HG03442 (cell line): Measurements from ENCODE around the gene PIGH.
"Not testable (repeated sequence)": the region's sequence is repeated elsewhere in the genome, so short reads cannot be mapped to it uniquely, and the experiment has no call there.

ENCODE experiments used
- ATAC-seq: cut with Tn5 transposase; IDR thresholded peaks from one replicate; pipeline ENCODE4 v1.9.1; 2021; ENCODE audit warnings: mild to moderate bottlenecking, moderate library complexity; ENCODE audit not compliant: unreplicated experiment

PIGH gene

DNA sequence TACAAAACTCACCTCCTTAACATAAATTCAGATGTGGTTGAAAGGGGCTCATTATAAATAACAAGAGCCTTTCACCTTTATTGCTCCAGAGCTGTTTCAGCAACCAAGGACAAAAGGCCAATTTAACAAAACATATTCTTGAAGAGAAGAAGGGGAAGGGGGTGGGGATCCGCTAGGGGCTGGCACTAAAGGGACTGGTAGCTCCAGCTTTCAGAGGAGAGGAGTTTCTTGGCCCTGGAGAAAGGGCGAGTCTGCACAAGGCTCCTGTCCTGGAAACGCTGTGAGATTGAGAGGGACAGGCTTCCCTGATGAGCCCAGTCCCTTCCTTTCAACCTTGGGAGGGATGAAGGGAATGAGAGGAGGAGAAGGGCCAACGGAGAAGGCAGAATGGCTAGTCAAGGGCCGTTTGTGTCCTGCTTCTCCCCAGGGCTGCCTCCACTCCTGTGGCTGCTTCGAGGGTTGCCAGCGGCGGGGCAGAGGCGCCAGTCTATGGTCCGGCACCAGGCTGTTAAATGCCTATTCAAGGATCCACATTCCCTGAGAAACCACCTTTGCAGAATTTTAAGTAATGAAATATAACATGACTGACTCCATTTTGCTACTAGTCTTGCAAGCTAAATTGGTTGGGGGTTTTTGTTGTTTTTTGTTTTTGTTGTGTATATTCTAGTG, 9.7 kb upstream of the PIGH start:
- no peak for ATAC-seq

DNA sequence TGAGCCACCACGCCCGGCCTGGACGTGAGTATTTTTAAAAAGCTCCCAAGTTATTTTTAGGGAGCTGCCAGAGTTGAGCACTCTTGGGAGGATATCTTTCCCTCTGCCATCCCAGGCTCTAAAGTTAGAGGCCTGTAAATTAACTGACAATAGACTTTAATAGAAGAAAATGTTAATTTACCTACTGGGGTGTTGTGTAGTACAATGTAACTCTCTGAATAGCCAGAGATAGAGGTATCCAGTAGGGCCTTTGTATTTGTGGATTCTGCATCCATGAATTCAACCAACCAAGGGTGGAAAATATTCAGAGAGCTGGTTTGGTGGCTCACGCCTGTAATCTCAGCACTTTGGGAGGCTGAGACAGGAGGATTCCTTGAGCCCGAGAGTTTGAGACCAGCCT, 7.6 kb upstream of the PIGH start:
- no peak for ATAC-seq

DNA sequence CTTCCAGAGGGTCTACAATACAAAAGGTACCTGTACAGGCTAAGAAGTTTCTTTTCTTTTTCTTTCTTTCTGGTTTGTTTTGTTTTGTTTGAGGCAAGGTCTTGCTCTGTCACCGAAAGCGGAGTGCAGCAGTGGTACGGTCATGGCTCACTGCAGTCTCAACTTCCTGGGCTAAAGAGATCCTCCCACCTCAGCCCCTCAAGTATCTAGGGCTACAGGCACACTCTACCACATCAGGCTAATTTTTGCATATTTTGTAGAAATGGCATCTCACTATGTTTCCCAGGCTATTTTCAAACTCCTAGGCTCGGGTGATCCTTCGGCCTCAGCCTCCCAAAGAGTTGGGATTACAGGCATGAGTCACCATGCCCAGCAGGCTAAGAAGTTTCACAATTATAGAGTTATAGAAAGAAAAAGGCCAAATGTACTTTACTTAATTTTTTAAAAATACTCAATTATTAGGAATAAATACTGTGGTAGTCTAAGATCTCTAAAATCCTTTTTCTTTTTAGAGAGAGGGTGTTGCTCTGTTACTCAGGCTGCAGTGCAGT, 3.0 kb upstream of the PIGH start:
- ATAC-seq, result peak; percentile 54

DNA sequence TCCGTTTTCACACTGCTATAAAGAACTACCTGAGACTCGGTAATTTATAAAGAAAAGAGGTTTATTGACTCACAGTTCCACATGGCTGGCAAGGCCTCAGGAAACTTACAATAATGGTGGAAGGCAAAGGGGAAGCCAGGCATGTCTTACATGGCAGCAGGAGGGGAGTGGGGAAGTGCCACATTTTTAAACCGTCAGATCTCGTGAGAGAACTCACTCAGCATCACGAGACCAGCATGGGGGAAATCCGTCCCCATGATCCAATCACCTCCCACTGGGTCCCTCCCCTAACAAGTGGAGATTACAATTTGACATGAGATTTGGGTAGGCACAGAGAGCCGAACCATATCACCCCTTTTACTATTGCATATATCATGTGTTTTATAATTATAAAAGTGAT, 2.0 kb upstream of the PIGH start:
- no peak for ATAC-seq

DNA sequence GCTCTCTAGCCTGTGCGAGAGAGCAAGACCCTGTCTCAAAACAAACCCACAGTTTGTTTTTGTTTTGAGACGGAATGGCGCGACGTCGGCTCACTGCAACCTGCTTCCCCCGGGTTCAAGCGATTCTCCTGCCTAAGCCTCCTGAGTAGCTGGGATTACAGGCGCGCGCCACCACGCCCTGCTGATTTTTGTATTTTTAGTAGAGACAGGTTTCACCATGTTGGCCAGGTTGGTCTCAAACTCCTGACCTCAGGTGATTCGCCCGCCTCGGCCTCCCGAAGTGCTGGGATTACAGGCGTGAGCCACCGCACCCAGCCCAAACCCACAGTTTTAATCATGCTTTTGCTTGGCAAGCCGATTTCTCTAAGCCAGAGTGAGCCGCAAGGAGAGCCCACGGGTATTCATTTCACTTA, 500 bp upstream of the PIGH start:
- ATAC-seq, result not testable (repeated sequence)

DNA sequence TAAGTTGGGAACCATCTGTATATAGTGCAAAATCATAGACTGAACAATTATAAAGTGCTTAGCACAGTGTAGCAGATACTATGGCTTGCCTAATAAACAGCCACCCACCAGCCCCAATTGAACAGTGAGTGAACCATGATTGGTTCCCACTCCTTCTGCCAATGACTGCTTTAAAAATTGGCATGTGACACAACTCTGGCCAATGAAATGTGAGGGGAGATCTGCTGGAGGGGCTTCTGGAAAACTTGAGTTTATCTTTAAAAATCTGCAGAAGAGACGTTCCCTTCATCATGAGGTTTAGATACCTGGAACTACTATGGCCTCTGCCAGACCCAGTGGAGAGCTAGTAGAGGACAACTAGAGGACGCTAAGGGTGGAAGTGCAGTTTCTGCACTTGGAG, 4.7 kb downstream of the PIGH start:
- ATAC-seq, result no peak

DNA sequence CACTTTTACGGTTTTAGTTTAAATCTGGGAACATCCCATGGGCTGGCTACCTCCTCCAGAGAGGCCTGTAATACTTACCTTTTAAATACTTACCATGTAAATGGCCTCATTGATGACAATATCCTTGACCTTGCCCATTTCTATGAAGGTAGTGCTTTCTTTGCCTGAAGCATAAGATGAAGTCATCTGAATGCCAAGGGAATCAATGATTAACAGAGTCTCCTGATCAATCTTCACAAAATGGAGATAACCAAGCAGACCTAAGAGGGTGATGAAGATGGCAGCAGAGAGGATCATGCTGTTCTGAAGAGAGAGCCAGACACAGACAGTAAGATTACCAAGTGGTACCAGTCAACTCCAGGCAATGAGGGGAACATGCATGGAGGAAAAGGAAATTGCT, 6.4 kb downstream of the PIGH start:
- ATAC-seq, result not testable (repeated sequence)

DNA sequence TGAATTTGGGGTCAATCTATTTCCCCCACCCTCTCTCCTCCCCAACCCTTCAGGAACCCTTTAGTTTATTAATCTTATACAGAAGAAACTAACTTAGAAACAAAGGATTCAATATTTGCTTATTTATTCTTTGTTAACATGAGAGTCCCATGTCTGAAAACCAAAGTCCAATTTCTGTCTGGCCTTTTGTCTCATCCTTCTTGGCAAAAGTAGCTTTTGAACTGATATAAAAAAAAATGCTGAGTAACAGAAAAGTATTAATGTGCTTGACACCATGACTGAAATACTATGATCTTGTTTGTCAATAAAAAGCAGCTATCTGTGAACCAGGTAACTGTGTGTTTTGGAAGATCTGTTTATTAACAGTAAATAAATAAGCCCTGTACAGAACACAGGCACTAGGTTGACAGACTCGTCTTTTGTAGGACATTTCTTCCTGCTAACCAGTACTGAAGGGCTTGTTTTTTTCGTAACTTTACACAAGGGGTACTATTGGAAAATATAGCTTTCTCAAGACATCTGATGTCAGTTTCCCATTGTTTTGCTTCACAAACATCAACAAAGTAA, 10.8 kb downstream of the PIGH start:
- no peak for ATAC-seq

DNA sequence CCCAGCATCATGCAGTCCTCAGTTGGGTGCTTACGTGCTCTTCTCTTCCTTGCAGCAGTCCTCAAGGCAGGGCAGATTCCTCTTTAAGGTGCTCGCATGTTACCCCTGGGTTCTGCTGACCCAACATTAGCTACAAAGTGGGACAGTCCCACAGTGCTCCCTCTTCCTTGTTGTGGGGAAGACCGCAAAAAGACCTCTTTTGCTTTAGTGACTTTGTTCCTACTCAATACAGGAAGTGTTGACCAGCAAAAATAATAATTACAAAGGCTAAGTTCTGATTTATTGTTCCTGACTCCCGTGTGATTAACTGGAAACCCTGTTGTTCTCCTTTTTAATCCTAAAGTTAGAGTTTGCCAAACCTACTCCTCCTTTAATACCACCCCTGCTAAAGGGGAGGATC, 13.7 kb downstream of the PIGH start:
- ATAC-seq, result no peak

DNA sequence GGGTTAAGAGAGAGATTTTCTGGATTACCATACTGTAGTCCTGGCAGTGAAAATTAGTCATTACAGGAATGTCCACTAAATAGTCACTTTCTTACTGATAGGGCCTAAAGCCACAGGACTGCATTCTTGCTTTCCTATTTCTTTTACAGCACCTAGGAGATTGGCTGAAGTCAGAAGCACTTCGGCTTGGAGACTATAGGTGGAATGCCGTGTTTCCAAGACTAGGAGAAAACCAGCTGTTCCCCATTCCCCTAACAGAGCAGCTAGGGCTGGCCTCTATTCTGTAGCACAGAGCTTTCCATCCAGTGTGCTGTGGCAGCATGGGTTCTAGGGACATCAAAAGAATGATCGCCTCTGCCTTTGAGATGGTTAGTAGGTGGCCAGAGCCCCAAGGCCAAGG, 15.1 kb downstream of the PIGH start:
- ATAC-seq, result no peak

DNA sequence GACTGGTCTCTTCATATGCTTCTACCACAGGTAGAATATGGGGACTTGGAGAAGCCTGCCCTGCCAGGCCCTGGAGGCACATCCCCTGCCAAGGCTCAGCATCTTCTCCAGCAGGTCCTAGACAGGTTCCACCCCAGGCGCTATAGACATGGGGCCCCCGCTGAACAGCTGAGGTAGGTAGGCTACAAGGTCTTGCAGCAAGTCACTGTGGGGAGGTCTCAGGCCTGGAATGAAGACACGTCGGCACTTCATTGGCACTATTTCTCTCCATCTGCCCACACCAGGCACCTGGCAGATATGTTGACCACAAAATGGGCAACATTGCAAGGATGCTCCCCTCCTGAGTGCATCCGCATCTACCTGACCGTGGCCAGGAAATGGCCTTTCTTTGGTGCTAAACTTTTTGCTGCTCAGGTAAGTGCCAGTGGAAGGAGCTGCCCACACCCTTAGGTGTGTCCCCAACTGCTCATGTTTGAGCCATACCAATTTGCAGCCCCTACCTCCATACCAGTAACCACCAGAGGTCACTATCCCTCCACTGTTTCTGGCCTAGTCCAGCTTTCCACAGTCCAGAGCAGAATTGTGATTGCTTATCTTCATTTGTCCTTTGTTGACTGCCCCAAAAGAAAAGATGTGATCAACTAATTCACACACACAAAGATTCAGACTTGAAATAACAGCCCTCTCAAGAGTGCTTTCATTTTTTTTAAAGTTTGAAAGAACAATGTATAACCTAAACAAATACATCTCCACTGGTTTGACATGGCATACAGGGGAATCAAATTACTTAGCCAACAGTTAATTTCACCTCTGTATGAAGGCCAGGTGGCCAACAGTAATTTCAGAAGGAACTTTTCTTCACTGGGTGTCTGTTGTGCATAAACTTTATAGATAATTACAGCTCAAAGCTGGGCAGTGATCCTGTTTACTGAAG, 16.1 kb downstream of the PIGH start:
- ATAC-seq, result no peak

DNA sequence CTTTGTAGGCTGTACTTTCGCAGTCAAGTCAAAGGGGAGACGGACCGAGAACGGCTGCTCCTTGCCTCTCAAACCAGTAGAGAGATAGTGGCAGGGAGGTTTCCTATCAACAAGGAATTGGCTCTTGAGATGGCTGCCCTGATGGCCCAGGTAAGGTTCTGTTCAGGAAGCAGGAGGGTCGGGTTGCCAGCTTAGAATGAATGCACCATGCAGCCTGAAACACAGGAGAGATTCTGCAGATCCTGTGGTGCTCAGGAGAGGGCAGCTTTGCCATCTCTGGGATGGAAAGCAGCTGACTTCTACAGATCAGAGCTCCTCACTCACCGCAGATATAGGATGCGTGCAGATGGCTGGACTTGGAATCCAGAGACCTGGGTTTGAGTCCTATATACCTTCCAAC, 18.0 kb downstream of the PIGH start:
- no peak for ATAC-seq

DNA sequence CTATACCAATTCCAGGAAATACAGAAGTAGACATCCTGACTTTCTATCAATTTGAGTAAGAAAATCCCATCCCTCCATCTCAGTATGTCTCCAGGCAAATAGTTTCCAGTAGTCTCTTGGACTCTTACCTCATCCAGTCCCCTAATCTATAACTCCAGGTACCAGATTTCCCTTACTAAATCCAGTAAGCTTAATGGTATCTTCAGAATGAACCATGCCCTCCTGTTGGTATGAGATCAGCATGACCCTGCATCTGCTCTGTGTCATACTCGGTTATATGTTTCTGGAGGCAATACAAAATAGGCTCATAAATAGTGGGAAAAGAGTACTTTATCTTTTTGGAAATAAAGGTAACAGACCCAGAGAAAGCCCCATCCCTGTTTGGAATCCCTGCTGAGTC, 18.4 kb downstream of the PIGH start:
- ATAC-seq, result no peak

DNA sequence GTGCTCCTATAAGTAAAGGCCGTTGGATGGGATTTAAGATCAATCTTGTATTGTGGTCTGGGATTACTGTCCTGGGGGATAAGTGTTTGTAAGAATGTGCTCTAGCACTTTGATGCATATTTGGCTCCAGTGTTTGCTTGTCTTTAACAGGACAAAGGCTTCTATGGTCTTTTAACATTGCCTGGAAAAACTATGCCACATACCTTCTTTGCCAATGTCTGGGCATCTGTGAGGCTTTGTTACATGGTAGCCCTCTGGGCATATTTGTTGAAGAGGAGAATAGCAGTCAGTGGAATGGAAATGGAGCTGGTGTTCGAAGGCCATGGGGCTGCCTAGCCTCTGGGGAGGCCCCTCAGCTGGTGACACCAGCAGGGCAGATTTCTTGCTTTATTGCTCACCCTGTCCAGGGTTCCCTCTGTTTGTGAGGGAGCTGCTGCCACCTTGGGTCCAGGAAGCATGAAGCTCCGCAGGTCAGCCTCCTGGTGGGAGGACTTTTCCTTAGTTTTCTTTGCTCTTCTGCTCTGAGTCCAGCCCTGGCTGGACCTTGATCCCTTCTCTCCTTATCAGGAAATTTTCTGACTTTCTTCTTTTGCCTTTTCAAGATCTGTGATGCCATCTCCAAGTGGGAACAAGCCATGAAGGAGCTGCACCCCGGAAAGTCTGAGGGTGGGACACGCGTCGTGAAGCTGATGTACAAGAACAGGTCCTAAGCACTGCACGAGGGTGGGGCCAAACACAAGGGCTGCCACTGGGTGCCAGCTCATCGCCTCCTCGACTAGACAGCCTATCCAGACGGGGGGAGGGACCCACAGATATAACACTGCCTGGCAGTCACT, 19.5 kb downstream of the PIGH start:
- ATAC-seq, result no peak

DNA sequence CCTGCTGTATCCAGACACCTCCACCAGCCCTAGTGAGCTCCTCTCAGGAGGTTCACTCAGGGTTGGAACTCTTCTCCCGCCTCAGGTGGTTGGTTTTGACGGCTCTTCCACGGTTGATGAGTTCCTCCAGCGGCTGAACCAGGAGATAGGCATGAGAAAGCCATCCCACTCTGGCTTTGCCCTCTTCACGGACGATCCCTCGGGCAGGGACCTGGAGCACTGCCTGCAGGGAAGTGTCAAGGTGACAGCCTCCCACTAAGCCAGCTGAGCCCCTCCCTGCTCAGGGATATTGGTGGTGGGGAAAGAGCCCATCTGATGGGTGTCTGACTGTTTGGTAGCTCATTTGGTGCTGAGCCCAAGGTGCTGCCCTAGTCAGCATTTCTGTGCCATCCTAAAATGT, 20.4 kb downstream of the PIGH start:
- ATAC-seq, result no peak

DNA sequence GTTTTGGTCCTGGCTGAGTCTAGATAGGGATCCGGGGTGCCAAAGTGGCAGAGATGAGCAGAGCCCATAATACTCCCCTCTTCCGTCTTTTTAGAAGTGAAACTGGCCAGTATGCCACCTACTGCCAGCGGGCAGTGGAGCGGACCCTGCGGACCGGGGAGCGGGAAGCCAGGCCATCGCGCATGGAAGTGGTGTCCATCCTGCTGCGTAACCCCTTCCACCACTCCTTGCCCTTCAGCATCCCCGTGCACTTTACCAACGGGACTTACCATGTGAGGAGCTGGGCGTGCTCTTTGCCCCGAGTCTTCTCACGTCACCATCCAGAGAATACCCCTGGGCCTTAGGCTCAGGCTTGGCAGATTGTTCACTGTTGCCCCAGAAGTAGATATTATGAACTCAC, 21.0 kb downstream of the PIGH start:
- no peak for ATAC-seq

DNA sequence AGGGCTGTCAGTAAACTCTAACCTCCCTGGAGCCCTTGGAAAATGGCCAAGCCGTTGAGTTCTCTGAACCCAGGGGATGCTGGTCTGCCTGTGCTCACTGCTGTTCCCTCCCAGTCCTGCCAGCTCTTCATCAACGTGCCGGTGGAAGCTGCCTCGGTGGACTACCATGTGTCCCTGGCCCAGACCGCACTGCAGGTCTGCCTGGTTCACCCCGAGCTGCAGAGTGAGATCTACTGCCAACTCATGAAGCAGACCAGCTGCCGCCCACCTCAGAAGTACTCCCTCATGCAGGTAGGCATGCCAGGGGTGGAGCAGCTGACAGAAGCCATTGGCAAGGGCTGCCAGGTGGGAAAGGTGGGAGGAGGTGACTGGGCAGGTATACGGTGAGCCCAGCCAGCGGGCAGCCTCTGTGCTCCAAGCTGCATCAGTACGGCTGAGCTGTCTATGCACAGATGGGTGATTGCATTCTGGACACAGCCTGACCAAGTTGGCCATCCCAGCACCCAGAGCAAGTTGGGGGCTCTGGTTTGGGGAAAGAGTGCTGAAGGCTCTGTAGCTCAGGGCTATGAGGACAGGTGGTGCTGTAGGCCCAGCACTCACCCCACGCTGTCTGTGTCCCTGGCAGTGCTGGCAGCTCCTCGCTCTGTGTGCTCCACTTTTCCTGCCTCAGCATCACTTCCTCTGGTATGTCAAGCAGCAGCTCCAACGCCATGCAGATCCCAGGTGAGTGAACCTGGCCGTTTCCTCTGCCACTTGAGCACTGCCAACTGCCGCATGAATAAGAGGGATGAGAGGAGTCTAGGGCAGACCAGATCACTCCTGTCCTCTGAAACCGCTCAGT, 21.9 kb downstream of the PIGH start:
- no peak for ATAC-seq

DNA sequence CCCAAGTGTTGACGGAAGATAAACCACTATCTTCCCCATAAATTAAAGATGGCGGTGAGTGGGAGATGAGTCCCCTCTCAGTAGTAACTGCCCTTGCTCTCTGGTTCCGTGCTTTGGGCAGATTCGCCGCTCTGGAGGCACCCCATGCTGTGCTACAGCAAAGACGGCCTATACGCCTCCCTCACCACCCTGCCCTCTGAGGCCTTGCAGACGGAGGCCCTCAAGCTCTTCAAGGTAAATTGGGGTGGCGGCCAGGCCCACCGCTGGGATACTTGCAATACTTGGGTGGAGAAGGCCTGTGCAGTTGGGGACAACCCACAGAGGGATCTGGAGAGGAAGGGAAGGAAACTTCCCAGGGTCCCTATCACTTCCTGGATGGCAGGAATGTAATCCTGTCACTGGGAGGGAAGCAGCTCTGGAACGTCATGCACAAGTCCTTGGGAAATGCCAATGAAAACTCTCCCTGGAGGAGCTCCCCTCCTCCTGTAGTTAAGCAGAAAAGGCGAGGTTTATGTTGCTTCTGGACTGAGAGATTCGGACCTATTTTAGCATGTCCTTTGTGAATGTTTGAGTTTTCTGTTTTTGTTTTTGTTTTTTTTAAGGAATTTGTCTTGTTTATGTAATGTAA, 22.8 kb downstream of the PIGH start:
- ATAC-seq, result no peak

DNA sequence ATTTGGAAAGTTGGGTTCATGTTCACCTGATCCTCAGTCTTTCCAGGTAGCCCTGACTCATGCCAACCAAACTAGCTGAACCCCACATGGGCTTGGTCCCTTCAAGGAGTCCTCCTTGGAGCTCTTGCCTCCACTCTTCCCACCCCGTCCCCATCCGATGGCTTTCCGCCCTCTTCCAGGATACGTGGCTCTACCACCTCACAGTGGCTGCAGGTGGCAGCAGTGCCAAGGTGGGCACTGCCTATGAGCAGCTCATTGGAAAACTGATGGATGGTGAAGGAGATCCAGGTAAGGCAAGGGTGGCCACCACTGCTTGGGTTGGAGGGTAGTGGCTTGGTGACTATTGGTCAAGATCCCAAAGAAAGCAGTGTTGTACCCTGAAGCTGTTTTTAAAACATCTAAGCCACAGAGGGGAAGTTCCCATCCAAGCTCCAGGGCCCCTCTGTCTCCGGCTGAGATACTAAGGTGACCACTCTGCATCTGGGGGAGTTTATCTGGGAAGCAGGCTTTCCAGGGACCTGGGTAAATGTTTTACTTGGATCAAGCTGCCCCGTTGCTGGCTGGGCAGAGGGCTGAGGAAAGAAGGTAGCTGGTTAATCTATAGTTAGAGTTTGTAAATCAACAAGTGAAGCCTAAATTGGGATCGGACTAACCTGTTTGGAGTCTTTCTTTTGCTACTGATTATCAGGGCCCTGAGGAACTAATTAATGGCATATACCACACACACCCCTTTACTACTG, 23.7 kb downstream of the PIGH start:
- ATAC-seq, result no peak
